ENCODE data around the gene PRMT7.

GRCh38 chr16:68339214-68339613 lies 28.4 kb downstream of the PRMT7 start:
- TF ChIP-seq CTCF (conservative IDR thresholded peaks at IDR 0.05; ENCODE audit: low read length), result no peak
- TF ChIP-seq EZH2phosphoT487 (IDR thresholded peaks at IDR 0.05; ENCODE audit: borderline replicate concordance), result no peak
